ENCODE data around the gene VPS26A. TPM values are rescaled to one million over a fixed set of nuclear protein-coding genes. Genes with fewer than 3 reads are reported as not detected.

The VPS26A gene
- total RNA-seq, 1 experiment from 2014 or later, result 80.1 TPM

DNA sequence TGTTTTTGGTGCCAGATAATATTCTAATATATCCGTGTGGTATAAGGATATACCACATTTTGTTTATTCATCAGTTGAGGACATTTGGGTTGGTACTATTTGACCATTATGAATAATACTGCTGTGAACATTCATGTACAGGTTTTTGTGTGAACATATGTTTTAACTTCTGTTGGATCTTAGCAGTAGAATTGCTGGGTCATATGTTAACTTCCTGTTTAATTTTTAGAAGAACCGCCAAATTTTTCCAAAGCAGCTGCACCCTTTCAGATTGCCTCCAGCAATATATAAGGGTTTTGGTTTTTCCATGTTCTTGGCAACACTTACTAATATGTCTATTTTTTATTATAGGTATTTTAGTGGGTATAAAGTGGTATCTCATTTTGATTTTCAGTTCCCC is 22.8 kb downstream of the VPS26A start:
- Histone ChIP-seq H3K4me3 (ENCODE audit: low read depth, low read length, poor library complexity, severe bottlenecking) (no peak overlapping the region), H3K4me1 (ENCODE audit: insufficient read depth, low read length, poor library complexity, severe bottlenecking) (no peaks in the 10 kb centered on the region), H3K9me3 (ENCODE audit: low read depth, low read length, poor library complexity, severe bottlenecking) (no peaks in the 10 kb centered on the region), H3K27me3 (replicated peaks; ENCODE audit: insufficient read depth, low read depth, low read length, poor library complexity) (no peaks in the 10 kb centered on the region), H3K36me3 (ENCODE audit: insufficient read depth, low read length, poor library complexity, severe bottlenecking) (no peaks in the 10 kb centered on the region), H3K27ac (ENCODE audit: low read depth, low read length, poor library complexity, severe bottlenecking) (no peak overlapping the region)
- no peak for DNase-seq (ENCODE audit: low spot score)
- intact Hi-C loops (cut with micrococcal nuclease; ENCODE audit: unreplicated experiment), result no loop called here
- TF ChIP-seq EZH2 (IDR thresholded peaks at IDR 0.05; ENCODE audit: borderline replicate concordance, low read depth, low read length, poor library complexity, severe bottlenecking), result no peak
- TF ChIP-seq, protein P1, sequence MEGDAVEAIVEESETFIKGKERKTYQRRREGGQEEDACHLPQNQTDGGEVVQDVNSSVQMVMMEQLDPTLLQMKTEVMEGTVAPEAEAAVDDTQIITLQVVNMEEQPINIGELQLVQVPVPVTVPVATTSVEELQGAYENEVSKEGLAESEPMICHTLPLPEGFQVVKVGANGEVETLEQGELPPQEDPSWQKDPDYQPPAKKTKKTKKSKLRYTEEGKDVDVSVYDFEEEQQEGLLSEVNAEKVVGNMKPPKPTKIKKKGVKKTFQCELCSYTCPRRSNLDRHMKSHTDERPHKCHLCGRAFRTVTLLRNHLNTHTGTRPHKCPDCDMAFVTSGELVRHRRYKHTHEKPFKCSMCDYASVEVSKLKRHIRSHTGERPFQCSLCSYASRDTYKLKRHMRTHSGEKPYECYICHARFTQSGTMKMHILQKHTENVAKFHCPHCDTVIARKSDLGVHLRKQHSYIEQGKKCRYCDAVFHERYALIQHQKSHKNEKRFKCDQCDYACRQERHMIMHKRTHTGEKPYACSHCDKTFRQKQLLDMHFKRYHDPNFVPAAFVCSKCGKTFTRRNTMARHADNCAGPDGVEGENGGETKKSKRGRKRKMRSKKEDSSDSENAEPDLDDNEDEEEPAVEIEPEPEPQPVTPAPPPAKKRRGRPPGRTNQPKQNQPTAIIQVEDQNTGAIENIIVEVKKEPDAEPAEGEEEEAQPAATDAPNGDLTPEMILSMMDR (conservative IDR thresholded peaks at IDR 0.05; ENCODE audit: low read depth, low read length), result no peak
- CTCF ChIA-PET, result no interaction called here
- POLR2A ChIA-PET (ENCODE audit: low non-redundant PET), result no interaction called here
- BruUV-seq (replicated peaks), result no TSS peak

DNA sequence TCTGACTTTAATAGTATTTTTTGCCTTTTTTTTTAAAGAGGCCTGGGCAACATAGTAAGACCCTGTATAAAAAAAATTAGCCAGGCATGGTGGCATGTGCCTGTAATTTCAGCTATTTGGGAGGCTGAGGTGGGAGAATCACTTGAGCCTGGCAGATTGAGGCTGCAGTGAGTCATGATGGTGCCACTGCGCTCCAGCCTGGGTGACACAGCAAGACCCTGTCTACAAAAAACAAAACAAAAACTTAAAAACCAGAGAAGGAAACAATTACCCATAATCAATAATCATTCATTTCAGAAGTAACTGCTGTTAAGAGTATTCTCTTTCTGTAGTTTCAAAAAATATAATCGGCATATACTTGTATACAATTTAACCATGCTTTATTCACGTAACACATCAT is 28.0 kb downstream of the VPS26A start:
- Histone ChIP-seq H3K4me3 (ENCODE audit: low read depth, low read length, poor library complexity, severe bottlenecking) (no peak overlapping the region), H3K36me3 (ENCODE audit: insufficient read depth, low read length, poor library complexity, severe bottlenecking) (no peaks in the 10 kb centered on the region), H3K27ac (ENCODE audit: low read depth, low read length, poor library complexity, severe bottlenecking) (no peak overlapping the region), H3K4me1 (ENCODE audit: insufficient read depth, low read length, poor library complexity, severe bottlenecking) (no peaks in the 10 kb centered on the region), H3K9me3 (ENCODE audit: low read depth, low read length, poor library complexity, severe bottlenecking) (no peaks in the 10 kb centered on the region), H3K27me3 (replicated peaks; ENCODE audit: insufficient read depth, low read depth, low read length, poor library complexity) (no peaks in the 10 kb centered on the region)
- TF ChIP-seq EZH2 (IDR thresholded peaks at IDR 0.05; ENCODE audit: borderline replicate concordance, low read depth, low read length, poor library complexity, severe bottlenecking), result no peak
- TF ChIP-seq, protein P1 (conservative IDR thresholded peaks at IDR 0.05; ENCODE audit: low read depth, low read length), result no peak
- no peak for DNase-seq (ENCODE audit: low spot score)
- ChIA-PET POLR2A (ENCODE audit: low non-redundant PET) (no interaction called here), CTCF (no interaction called here)
- intact Hi-C loops (cut with micrococcal nuclease; ENCODE audit: unreplicated experiment), result no loop called here
- no TSS peak for BruUV-seq (replicated peaks)

DNA sequence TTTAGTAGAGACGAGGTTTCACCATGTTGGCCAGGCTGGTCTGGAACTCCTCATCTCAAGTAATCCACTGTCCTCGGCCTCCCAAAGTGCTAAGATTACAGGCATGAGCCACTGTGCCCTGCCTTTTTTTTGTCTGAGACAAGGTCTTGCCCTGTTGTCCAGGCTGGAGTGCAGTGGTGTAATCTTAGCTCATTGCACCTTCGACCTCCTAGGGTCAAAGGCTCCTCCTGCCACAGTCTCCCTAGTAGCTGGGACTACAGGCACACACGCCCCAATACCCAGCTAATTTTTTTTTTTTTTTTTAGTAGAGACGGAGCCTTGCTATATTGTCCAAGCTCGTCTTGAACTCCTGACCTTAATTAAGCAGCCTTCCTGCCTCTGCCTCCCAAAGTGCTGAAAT is 29.2 kb downstream of the VPS26A start:
- no TSS peak for BruUV-seq (replicated peaks)
- POLR2A ChIA-PET (ENCODE audit: low non-redundant PET), result no interaction called here
- CTCF ChIA-PET, result no interaction called here
- Histone ChIP-seq H3K4me3 (ENCODE audit: low read depth, low read length, poor library complexity, severe bottlenecking) (no peak overlapping the region), H3K36me3 (ENCODE audit: insufficient read depth, low read length, poor library complexity, severe bottlenecking) (peaks cover 7% of the 10 kb centered on the region), H3K9me3 (ENCODE audit: low read depth, low read length, poor library complexity, severe bottlenecking) (no peaks in the 10 kb centered on the region), H3K27ac (ENCODE audit: low read depth, low read length, poor library complexity, severe bottlenecking) (no peak overlapping the region), H3K4me1 (ENCODE audit: insufficient read depth, low read length, poor library complexity, severe bottlenecking) (no peaks in the 10 kb centered on the region), H3K27me3 (replicated peaks; ENCODE audit: insufficient read depth, low read depth, low read length, poor library complexity) (no peaks in the 10 kb centered on the region)
- intact Hi-C loops (cut with micrococcal nuclease; ENCODE audit: unreplicated experiment), result no loop called here
- no peak for DNase-seq (ENCODE audit: low spot score)
- TF ChIP-seq, protein P1 (conservative IDR thresholded peaks at IDR 0.05; ENCODE audit: low read depth, low read length), result no peak
- TF ChIP-seq EZH2 (IDR thresholded peaks at IDR 0.05; ENCODE audit: borderline replicate concordance, low read depth, low read length, poor library complexity, severe bottlenecking), result no peak
